ENCODE measurements around the gene TMEM242. TPM values are rescaled to one million over a fixed set of nuclear protein-coding genes. Genes with fewer than 3 reads are reported as not detected.
A peak's percentile ranks its signal among the peaks of the same experiment; 100 is the strongest.

TMEM242 gene
- polyA plus RNA-seq, 1 donor from 2014 or later: 17.6 TPM

DNA sequence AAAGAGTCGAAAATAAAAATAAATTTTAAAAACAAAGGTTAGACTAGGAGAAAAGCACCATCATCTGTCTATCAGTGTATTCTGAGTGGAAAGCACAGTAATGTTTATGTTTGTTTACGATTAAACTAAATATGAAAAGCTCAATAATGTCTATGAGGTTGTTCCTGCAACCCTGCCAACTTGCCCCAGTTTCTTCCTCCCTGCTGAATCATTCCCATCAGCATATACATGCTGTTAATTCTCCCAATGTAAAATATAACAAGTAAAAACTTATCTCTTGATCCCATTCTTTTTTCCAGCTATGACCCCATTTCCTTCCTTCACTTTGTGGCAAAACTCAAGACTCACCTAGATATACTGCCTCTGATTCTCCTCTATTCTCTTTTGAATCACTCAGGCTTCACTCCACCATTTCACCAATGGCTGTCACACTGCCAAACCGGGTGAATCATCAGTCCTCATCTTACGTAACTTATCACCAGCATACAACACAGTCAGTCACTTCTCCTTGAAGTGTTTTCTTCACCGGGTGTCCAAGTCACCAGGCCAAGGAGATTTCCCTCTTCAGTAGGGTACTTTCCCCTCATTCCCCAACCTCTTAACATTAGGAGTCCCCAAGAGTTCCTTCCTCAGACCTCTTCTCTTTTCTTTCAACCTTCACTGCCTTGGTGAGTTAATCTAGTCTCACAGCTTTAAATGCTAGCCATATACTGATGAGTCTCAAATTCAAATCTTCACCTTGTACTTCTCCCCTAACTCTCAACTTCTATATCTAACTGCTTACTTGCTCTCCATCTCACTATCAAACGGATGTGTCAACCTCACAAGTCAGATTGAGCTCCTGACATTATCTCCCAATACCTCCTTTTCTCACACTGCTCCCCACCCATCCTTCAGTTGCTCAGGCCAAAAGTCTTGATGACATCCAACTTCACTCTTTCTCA is 6.2 kb downstream of the TMEM242 start:
- no peaks in the 10 kb centered on the region for H3K27me3 ChIP-seq (ENCODE audit: insufficient read depth, low read depth, low read length)
- H3K79me2 ChIP-seq (replicated peaks; ENCODE audit: insufficient read depth, low read length): peaks cover 3% of the 10 kb centered on the region
- H3K36me3 ChIP-seq (ENCODE audit: insufficient read depth, low read length): peaks cover 12% of the 10 kb centered on the region
- H3K4me2 ChIP-seq (ENCODE audit: low read length): no peak overlapping the region
- TF ChIP-seq, protein P1, sequence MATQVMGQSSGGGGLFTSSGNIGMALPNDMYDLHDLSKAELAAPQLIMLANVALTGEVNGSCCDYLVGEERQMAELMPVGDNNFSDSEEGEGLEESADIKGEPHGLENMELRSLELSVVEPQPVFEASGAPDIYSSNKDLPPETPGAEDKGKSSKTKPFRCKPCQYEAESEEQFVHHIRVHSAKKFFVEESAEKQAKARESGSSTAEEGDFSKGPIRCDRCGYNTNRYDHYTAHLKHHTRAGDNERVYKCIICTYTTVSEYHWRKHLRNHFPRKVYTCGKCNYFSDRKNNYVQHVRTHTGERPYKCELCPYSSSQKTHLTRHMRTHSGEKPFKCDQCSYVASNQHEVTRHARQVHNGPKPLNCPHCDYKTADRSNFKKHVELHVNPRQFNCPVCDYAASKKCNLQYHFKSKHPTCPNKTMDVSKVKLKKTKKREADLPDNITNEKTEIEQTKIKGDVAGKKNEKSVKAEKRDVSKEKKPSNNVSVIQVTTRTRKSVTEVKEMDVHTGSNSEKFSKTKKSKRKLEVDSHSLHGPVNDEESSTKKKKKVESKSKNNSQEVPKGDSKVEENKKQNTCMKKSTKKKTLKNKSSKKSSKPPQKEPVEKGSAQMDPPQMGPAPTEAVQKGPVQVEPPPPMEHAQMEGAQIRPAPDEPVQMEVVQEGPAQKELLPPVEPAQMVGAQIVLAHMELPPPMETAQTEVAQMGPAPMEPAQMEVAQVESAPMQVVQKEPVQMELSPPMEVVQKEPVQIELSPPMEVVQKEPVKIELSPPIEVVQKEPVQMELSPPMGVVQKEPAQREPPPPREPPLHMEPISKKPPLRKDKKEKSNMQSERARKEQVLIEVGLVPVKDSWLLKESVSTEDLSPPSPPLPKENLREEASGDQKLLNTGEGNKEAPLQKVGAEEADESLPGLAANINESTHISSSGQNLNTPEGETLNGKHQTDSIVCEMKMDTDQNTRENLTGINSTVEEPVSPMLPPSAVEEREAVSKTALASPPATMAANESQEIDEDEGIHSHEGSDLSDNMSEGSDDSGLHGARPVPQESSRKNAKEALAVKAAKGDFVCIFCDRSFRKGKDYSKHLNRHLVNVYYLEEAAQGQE (IDR thresholded peaks at IDR 0.05; ENCODE audit: borderline replicate concordance): no peak
- no peak for TF ChIP-seq MXI1 (conservative IDR thresholded peaks at IDR 0.05; ENCODE audit: poor library complexity, severe bottlenecking)
- TF ChIP-seq TAF1 (IDR thresholded peaks at IDR 0.05; ENCODE audit: low read depth): no peak
- no peak for TF ChIP-seq POLR2AphosphoS5 (IDR thresholded peaks at IDR 0.05)
- TF ChIP-seq RAD21 (conservative IDR thresholded peaks at IDR 0.05): no peak
- TF ChIP-seq, protein P2, sequence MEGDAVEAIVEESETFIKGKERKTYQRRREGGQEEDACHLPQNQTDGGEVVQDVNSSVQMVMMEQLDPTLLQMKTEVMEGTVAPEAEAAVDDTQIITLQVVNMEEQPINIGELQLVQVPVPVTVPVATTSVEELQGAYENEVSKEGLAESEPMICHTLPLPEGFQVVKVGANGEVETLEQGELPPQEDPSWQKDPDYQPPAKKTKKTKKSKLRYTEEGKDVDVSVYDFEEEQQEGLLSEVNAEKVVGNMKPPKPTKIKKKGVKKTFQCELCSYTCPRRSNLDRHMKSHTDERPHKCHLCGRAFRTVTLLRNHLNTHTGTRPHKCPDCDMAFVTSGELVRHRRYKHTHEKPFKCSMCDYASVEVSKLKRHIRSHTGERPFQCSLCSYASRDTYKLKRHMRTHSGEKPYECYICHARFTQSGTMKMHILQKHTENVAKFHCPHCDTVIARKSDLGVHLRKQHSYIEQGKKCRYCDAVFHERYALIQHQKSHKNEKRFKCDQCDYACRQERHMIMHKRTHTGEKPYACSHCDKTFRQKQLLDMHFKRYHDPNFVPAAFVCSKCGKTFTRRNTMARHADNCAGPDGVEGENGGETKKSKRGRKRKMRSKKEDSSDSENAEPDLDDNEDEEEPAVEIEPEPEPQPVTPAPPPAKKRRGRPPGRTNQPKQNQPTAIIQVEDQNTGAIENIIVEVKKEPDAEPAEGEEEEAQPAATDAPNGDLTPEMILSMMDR (IDR thresholded peaks at IDR 0.05; ENCODE audit: poor library complexity, severe bottlenecking): no peak
- no peak for TF ChIP-seq SMC3 (conservative IDR thresholded peaks at IDR 0.05; ENCODE audit: poor library complexity)
- TF ChIP-seq EZH2 (IDR thresholded peaks at IDR 0.05; ENCODE audit: borderline replicate concordance, insufficient read depth, low read length, poor library complexity, severe bottlenecking): no peak
- TF ChIP-seq EP300 (conservative IDR thresholded peaks at IDR 0.05; ENCODE audit: poor library complexity, severe bottlenecking): no peak
- no peaks in the 10 kb centered on the region for H3K9me2 ChIP-seq (ENCODE audit: insufficient read depth, low read length)
- H3K27ac ChIP-seq (ENCODE audit: low read length): no peak overlapping the region
- H3K9me3 ChIP-seq (ENCODE audit: low read length): no peaks in the 10 kb centered on the region
- H3K4me3 ChIP-seq (ENCODE audit: low read length): no peak overlapping the region
- H4K20me1 ChIP-seq (ENCODE audit: insufficient read depth): no peaks in the 10 kb centered on the region
- no peak overlapping the region for H2AFZ ChIP-seq (ENCODE audit: low read depth, low read length)
- H3K9ac ChIP-seq (ENCODE audit: low read length): no peak overlapping the region
- H3F3A ChIP-seq (ENCODE audit: insufficient read depth, low read length, poor library complexity, severe bottlenecking): no peaks in the 10 kb centered on the region

DNA sequence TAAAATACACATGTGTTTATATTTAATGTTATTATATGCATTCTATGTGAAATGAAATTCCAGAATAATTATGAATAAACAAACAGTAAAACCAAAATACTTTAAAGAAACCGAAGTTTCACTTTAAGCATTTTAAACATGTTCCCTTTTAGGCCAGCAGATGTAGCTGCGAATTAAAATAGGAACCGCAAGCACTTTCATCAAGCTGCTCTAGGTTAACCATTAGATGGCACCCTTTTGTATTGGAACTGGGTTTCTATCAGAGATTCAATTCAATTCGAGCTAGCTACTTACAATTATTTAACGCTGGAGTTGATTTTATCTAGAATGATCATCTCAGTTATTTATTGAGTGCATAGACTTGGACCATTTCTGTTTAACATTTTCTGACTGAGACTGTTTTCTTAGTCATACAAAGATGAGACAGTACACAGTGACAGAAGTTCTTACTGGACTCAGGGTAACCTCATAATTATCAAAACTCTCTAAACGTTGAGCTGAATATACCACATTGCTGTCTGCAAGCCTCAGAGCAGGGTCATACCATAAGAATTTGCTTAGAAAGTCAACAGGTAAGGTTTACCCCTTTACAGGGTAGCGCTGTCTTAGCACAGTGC is 8.5 kb downstream of the TMEM242 start:
- H3K27me3 ChIP-seq (ENCODE audit: insufficient read depth, low read depth, low read length): no peaks in the 10 kb centered on the region
- H3K9me3 ChIP-seq (ENCODE audit: low read length): no peaks in the 10 kb centered on the region
- H3K9me2 ChIP-seq (ENCODE audit: insufficient read depth, low read length): no peaks in the 10 kb centered on the region
- no peak overlapping the region for H3K27ac ChIP-seq (ENCODE audit: low read length)
- H4K20me1 ChIP-seq (ENCODE audit: insufficient read depth): no peaks in the 10 kb centered on the region
- no peaks in the 10 kb centered on the region for H3F3A ChIP-seq (ENCODE audit: insufficient read depth, low read length, poor library complexity, severe bottlenecking)
- H3K4me3 ChIP-seq (ENCODE audit: low read length): no peak overlapping the region
- H2AFZ ChIP-seq (ENCODE audit: low read depth, low read length): no peak overlapping the region
- no peak overlapping the region for H3K9ac ChIP-seq (ENCODE audit: low read length)
- no peak for TF ChIP-seq EP300 (conservative IDR thresholded peaks at IDR 0.05; ENCODE audit: poor library complexity, severe bottlenecking)
- TF ChIP-seq, protein P1 (IDR thresholded peaks at IDR 0.05; ENCODE audit: borderline replicate concordance): no peak
- TF ChIP-seq SMC3 (conservative IDR thresholded peaks at IDR 0.05; ENCODE audit: poor library complexity): peak; percentile 99
- peak; percentile 95 for TF ChIP-seq RAD21 (conservative IDR thresholded peaks at IDR 0.05)
- TF ChIP-seq TAF1 (IDR thresholded peaks at IDR 0.05; ENCODE audit: low read depth): no peak
- TF ChIP-seq, protein P2 (IDR thresholded peaks at IDR 0.05; ENCODE audit: poor library complexity, severe bottlenecking): peak; percentile 99
- no peak for TF ChIP-seq EZH2 (IDR thresholded peaks at IDR 0.05; ENCODE audit: borderline replicate concordance, insufficient read depth, low read length, poor library complexity, severe bottlenecking)
- H3K79me2 ChIP-seq (replicated peaks; ENCODE audit: insufficient read depth, low read length): no peaks in the 10 kb centered on the region
- peaks cover 14% of the 10 kb centered on the region for H3K36me3 ChIP-seq (ENCODE audit: insufficient read depth, low read length)
- H3K4me2 ChIP-seq (ENCODE audit: low read length): no peak overlapping the region
